DND-41 (cell line): ENCODE results near the gene GALE.

Experiments used
- EZH2 ChIP-seq: IDR thresholded peaks from 3 replicates; pipeline ENCODE4 v1.6.1; 2012; ENCODE audit warnings: borderline replicate concordance, low read depth, mild to moderate bottlenecking, moderate library complexity, low read length, inconsistent platforms; ENCODE audit not compliant: severe bottlenecking
- TF ChIP-seq, protein P1 (sequence below): IDR thresholded peaks from 2 replicates; pipeline ENCODE4 v1.5.1; 2012; ENCODE audit warnings: borderline replicate concordance, low read length, moderate library complexity, mild to moderate bottlenecking; ENCODE audit not compliant: poor library complexity, severe bottlenecking; ENCODE audit errors: extremely low read depth

GRCh38 chr1:23787701-23788100, 12.9 kb downstream of the GALE start:
- TF ChIP-seq, protein P1, sequence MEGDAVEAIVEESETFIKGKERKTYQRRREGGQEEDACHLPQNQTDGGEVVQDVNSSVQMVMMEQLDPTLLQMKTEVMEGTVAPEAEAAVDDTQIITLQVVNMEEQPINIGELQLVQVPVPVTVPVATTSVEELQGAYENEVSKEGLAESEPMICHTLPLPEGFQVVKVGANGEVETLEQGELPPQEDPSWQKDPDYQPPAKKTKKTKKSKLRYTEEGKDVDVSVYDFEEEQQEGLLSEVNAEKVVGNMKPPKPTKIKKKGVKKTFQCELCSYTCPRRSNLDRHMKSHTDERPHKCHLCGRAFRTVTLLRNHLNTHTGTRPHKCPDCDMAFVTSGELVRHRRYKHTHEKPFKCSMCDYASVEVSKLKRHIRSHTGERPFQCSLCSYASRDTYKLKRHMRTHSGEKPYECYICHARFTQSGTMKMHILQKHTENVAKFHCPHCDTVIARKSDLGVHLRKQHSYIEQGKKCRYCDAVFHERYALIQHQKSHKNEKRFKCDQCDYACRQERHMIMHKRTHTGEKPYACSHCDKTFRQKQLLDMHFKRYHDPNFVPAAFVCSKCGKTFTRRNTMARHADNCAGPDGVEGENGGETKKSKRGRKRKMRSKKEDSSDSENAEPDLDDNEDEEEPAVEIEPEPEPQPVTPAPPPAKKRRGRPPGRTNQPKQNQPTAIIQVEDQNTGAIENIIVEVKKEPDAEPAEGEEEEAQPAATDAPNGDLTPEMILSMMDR: no peak
- TF ChIP-seq EZH2: no peak
